Activated CD4-positive, alpha-beta T cell treated with anti-CD3 and anti-CD28 coated beads, Interleukin-2, amount 50 U/mL, for 4 hours (primary cell): ENCODE results near the gene UNC80.

ENCODE experiments used
- DNase-seq, 2 experiments: peaks; one replicate each; pipeline ENCODE4 v3.0.0-alpha.2; 2020

The UNC80 gene

DNA sequence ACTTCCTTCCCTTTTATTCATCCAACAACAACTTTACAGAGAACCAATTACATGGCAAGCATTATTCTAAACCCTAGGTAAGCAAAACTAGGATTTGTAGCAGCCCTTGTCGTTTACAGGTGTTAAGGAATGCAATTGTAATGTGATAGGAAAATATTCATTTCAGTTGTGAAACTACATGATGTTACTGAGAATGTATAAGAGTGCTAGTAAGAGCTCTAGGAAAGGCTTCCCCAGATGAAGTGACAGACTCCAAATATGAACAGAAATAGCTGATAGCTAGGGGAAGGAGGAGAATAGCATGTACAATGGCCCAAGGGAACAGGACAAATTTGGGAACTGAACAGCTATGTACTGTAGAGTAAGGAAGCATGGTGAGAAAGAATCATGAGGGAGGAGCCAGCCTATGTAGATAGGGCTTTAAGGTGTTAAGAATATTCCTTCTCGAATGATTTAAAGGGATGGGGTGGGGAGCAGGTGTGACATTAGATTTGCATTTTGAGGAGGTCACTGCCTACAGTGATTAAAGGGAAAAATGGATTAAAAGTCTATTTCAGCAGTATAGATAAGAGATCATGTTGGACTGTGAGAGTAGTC, 262.6 kb downstream of the UNC80 start:
- DNase-seq, result no peak

DNA sequence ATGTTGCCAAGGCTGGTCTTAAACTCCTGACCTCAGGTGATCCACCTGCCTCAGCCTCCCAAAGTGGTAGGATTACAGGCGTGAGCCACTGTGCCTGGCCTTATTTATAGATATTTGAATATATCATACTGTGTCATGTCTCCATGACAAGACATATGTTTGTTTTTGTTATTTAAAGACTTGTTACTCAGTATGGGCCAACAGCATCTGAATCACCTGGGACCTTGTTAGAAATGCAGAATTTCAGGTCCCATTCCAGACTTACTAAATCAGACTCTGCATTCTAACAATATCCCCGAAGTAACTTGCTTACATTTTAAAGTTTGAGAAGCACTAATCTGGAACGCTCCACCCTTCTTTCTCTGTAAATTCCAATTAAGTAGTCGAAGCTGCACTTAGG, 264.0 kb downstream of the UNC80 start:
- DNase-seq, result no peak

DNA sequence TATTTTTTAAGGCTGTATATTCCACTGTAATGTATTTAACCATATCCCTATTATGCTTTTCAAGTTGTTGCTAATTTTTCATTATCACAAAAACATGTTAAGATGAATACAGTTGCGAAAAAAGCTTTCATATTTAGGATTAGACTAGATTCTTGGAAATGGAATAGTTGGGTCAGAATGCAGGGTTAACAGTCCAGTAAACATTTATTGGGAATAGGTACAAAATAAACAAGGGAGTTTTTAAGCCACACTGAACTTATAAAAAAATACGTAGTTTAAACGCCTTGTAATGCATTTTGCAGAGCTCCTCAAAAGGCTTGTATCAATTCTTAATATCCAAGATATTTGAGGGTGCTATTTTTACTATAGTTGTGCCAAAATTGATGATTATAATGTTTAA, 266.4 kb downstream of the UNC80 start:
- no peak for DNase-seq

- DNase-seq, result no peak
These were observed 275.3 kb downstream of the UNC80 start for GRCh38 chr2:210046851-210047500.
